ENCODE measurements around the gene POU2F2.

POU2F2 gene

DNA sequence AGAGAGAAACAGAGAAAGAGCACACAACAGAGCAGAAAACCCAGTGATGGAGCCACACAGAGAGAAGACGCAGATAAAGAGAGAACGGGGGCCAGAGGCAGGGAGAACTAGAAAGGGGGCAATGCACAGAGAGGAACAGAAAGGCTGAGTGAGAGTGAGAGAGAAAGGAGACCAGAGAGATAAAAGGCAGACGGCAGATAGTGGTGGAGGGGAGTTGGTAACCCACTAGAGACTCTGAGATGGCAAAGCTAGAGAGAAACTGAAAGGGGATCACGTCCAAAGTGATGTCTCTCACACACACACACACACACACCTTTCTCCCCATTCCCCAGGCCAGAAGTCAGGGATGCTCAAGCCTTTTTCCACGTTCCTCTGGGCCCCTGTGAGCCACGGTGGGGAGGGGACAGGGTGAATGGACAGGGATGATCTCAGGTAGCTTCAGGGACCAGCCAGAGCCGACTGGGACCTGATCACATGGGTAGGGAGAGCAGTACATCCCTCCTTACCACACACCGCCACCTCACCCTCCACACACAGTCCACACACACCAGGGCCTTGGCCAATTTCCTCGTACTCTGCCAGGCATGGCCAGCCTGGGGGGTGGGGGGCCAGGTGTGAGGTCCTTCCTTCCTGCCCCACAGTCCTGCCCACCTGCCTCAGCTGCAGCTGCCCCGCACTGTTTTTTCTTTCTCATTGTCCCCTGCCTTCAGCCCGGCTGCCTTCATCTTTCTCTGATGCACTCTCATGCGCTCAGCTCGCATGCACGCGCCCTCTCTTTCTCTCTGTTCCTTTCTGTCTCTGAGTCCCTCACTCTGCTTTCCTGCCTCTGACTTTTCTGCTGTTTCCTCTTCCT lies 22.5 kb upstream of the POU2F2 start:
- no peak for DNase-seq

DNA sequence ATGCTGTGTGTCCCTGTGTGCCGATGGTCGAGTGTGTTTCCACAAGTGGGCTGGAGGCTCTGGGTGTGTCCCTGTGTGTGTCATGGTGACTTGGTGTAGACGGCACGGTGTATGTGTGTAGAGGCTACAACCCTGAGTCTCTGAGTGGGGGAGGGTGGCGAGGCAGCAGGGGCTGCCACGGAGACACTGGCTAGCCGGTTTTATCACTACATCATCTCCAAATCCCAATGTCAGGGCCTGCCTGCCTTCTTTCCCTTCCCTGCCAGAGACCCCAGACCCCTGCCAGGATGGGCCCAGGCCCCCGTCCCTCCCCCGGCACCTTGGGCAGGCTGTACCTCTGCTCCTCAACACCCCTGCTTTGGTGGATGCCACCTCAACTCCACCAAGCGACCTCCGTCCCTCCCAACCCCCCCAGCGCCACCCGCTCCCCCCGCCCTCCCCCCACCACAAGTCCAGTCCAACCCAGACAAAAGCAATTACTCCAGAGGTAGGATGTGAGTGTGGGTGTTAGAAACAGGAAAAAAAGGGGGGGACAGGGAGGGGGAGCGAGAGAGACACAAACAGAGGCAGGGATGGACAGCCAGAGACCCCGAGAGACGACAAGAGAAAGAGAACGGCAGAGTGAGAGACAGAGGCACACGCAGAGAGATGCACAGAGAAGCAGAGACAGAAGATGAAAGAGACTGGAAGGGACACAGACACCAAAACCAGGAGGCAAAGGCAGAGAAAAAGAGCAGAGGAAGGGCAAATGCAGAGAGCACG lies 21.6 kb upstream of the POU2F2 start:
- no peak for DNase-seq

DNA sequence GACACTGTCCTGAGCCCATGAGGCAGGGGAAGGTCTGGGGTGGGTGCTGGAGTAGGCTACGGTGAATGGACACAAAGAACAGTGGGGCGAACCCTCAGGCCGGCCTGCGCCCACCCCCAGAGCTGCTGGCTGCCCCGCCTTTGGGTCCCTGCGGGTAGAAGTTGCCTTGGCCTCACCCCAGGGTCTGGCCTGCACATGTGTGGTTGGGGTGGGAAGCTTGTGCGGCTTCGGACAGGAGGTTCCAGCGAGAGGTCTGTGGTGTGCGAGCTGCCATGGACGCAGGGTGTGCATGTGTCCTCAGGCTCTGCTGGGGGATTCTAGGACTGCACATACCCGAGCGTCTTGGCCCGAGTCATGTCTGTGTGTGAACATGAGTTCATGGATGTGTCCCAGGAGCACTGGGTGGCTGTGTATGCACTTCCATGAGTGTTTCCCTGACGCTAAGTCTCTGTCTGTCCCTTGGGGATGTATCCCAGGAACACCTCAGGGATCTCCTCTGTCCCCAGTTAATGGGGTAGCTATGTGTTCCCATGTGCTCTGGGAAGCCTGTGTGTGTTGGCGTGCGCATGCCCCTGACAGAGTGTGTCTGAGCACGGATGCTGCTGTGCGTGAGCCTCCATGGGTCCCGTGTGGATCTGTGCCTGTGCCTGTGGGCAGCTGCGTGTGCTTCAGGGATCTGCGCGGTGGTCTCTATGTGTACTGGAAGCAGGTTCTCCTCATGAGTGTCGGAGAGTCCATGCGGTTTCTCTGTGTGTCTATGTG lies 20.8 kb upstream of the POU2F2 start:
- no peak for DNase-seq

DNA sequence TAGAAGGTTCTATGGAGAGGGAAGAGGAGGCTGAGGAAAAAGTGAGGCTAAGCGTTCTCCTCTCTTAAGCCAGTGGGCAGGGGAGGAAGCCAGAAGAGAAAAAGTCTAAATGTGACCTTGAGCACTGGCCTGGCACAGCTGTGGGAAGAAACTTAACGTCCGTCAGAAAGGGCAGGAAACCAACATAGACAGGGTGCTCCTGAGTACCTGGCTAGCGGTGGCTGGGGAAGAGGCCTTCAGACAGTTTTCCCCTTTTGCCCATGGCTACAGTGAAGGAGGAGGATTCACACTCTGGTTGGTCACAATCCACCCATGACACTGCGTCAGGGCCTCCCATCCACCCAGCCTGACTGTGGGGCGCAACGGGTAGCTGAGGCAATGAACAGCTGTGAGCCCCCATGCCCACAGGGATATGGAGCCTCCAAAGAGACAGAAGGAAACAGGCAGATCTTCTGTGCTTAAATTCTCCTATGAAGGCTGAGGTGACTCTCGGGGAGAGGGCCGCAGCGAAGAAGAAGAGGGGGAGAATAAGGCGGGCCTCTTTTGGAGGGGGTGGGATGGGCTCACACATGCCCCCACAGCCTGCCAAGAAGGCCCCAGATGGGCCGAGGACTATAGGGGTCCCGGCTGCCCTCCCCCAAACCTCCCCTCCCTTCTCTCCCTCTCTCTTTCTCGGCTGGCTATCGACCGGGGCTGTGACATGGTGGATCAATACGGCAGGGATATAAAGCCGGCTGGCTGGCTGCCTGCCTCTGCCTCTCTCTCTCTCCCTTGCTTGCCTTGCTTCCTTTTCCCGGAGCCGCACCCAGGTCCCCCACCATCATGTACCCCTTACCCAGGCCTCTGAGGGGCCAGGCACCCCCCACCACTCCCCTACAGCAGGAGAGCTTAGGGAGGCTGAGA lies 19.8 kb upstream of the POU2F2 start:
- DNase-seq, result no peak

DNA sequence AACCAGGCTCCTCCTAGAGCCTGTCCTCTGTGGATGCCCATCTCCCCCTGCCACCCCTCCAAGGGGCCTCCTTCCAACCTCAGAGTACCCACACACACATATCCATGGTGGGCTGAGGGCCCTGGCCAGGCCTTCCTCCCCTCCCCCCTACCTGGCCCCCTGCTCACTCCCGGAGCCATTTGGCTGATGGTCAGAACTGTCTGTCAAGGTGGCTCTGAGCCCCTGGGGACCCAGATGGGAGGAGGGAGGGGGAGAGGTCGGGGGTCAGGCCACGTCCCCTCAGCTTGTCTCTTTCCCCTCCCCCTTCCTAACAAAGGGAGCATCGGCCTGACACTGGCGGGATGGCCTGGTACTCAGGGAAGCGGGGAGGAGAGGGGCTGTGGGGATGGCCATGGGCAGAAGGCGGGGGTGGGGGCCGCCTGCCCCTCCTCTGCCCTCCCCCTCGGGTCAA lies 18.7 kb upstream of the POU2F2 start:
- no peak for DNase-seq

DNA sequence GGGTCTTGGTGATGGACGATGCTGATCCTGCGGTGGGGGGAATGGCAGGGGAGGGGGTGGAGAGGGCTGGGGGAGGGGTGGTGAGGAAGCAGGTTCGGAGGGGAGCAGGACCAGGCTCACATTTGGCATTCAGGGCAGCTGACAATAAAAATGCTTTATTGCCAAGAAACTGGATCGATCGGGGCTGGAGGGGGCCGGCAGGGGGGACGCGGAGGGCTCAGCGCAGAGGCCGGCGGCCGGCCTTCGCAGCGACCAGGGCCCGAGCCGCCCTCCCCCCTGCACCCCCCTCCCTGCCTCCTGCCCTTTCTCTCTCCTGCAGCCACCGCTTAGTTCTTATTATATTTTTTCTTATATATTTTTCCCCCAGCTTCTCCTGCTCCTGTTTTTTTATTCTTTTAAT lies 18.1 kb upstream of the POU2F2 start:
- no peak for DNase-seq

DNA sequence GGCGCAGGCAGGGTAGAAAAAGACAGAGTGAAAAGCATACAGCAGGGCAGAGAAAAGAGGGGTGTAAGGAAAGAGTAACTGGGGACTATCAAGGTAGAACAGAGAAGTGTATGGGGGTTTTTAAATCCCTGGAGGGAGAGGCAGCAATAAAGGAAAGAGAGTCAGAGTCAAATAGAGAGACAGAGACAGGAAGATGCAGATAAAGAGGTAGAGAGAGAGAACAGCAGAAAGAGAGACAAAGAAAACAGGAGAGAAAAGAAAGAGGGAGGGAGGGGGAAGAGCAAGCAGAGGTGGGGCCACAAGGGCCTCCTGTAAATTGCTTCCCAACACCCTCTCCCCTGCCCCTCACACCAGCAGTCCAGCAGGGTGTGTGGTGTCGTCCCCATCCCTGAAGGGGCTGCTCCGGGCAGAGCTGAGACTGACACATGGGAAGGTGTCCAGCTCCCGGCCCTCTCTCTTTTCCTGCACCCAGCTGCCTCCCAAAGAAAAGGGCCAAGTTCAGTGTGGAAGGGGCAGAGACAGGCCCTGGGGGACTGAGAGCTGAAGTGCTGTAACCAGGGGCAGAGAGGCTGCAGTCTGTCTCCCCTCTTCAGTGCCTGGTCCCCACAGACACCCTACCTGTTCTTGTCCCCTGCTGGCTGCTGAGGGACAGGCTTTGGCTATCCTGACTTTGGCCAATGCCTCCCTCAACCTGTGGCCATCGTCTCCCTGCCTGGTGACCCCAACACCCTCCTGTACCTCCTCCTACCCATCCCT lies 17.4 kb upstream of the POU2F2 start:
- no peak for DNase-seq

DNA sequence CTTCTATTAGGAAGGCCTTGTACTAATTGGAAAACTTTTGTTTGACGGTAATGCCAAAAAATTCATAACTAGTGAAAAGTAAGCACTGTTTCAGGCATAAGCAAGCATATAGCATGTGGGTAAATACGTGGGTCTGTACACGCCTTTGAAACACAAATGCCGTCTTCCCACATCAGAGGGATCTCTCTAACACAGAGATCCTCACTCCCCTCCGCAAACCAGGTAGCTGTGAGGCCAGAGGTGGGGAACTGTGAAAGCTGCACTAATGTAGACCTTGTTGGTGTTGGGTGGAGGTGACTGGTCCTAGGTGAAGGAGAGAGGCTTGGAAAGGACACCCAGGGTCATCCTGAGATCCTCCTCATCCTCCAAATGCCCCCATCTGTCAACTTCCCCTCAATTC lies 16.0 kb upstream of the POU2F2 start:
- DNase-seq, result no peak

DNA sequence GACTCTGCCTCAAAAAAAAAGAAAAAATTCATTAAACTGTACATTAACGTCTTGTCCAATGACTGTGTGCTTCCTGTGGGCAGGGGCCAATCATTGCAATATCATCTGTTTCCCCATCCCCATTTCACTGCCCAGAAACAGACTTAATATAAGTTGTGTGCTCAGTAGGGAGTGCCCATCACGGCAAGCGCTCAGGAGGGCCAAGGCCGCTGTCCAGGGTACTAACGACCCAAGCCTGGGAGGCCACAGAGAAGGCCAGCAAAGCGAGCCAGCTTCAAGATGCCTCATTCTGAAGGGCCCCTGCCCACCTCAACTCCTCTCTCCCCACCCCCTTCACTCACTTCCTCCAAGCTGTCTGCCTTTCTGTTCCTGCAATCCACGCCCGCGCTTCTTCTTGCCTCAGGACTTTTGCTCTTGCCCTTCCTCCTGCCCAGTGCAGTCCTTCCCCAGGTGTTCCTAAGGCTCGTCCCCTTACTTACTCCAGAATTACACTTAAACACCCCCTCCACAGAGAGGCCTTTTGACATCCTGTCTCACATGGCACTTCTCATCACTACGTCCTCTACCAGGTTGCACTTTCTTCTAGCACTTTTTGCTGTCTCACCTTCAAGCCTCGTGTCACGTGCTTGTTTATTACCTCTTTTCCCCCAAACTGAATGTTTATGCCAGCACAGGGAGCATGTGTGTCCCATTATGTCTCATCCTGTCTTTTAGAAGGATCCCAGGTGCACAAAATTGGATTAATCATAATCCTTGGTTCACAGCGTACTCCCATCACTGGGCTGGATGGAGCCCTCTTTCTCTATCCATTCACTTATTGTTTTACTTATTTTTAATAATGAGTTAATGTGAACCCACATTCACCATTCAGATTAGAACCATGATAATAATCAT lies 11.3 kb upstream of the POU2F2 start:
- DNase-seq, result peak; percentile 21

DNA sequence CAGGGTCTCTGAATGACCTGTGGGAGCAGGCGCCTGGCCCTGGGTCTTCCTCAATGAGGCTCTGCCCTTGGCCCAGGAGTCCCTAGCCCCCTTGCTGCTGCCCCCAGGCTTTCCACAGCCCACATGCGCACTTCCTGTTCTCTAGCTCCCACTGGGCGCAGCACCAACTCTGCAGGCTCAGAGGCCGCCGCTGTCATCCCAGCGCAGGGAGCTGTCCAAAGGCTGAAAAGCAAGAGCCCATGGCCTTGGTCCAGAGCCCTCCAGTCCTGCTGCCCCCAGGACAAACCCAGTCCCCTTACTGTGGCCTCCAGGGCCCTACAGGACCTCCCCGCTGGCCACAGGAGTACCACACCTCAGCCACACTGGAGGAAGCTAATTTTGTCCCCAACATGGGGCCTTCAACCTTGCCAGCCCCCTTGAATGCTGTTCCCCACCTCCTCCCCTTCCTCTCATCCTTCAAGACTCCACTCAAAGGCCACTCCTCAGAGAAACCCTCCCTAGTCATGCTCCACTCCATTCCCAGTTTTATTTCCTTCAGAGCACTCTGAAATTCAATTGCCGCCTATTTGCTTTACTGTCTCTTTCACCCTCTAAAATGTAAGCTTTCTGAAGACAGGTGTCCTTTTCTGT lies 8.0 kb upstream of the POU2F2 start:
- DNase-seq, result peak; percentile 60

DNA sequence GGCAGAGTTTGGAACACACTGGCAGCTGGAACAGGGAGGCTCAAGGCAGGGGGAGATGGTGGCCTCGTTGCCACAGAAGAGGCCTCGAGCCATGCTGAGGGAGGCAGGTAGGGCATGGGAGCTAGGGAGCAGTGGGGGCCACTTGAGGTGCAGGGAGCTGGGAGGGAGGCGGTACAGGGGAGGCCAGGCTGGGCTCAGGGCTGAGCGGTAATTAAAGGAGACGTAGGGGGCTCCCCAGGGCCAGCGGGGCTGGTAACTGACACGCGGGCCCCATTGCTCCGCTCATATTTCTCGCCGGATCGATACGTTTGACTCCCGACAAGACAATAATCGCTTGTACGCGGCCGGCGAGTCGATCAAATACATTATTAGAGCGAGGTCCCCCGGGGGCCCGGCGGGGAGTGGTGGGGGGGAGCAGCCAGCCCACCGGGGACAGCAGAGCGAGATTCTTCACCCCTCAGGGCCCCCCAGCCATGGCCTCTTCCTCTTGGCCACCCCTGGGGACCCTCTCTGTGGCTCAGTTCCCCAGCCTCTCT lies 2.4 kb upstream of the POU2F2 start:
- no peak for DNase-seq

DNA sequence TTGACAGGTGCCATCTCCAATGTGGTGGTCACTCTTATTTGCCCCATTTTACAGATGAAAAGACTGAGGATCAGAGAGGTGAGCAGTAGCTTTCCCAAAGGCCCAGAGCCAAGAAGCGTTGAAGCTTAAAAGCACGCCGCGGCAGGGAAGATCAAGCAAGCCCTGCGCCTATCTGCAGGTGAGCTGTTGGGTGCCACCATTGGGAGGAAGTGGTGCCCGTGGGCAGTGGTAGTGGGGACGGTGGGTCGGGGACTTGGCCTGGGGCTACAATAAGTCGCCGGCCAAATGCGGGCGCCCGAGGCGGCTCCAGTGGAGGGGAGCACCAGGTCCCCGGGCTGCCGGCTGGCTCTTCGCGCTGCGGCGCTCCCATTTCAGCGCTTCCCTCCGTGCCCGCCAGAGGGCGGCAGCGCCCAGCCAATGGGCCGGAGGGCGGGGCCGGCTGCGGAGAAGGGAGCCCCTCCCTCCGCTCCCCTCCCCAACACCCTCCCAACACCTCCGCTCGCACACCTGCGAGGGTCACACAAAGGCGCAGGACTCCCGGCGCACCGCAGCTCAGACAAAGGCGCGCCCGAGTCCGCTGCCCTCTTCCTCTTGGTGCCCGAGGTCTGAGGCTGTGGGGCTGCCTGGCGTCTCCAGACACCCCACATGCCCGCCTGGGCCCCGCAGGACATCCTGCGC lies 744 bp upstream of the POU2F2 start:
- DNase-seq, result peak; percentile 80

DNA sequence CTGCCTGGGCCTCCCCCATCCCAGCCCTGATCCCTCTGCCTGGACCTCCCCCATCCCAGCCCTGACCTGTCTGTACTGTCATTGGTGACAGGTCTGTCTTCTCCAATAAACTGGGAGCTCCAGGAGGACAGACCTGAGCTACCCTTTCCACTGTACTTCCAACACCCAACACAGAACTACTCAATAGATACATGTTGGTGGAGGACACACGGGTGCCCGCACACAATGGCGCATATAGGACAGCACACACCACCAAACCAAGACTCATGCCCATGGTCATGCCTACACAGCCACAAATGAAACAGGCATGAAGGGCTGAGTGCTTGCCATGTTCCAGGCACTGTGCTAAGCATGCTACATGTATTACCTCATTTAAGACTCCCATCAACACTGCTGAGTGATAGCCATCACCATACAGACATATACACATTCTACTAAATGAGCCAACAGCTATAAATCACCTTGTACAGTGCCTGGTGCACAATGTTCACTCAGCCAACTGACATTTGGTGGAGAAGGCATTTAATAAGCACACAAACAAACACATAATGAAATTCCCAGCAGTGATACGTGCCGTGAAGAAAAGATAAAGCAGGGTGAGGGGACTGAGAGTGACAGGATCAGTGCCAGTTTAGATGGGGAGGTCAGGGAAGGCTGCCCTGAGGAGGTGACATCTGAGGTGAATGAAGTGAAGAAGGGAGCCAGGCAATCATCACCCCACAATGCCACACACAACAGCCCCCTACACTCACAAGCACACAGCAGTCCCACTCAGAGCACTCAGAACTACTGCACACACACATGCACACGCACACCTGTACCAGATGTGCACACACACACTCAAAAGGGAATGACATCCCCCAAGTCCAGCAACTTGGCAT lies 857 bp downstream of the POU2F2 start:
- DNase-seq, result no peak

DNA sequence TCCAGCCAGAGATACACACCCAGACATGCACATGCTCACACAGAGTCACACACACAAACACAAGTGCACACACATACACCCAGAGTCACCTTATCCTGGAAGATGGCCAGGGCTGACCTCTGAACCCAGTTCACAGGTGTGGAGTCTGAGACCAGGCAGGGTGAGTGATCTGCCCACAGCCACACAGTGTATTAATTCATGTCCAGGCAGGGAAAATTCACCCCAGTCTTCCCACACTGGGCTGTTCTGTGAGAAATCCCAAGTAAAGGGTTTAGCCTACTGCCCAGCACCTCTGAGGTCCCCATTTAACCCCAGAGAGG lies 2.0 kb downstream of the POU2F2 start:
- DNase-seq, result no peak

DNA sequence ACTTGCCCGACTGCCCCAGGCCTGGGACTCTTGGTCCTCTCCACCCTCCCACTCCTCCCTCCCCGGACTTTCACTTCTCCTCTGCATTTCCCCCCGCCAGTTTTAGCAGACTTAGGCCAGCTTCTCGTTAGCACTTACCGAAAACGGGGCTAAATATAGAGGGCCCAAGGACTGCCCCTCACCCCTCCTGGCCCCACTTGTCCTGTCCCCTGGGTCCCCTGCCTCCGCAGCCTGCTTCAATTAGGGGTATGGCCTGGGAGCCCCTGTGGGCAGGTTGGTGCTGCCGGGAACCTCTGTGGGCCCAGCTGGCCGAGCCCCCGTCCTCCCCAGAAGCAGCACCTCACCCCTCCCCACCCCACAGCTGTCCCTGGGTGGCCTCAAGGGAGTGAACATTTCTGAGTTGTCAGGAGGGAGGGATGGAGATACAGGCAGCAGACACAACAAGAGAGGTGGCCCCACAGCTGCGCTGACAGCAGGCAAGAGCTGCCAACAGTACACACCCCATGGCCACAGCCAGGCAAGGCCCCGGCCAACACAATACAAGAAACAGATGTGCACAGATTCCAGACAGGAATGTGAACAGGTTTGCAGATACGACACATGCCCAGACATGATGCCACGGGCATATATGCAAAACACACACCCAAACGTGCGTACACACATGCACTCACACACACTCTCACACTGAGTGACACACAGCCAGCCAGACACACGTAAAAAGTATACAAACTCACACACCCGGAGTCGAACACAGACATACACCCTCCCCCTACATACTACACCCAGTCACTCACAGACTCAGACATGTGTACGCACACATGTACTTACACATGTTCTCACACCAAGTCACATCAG lies 2.6 kb downstream of the POU2F2 start:
- no peak for DNase-seq

DNA sequence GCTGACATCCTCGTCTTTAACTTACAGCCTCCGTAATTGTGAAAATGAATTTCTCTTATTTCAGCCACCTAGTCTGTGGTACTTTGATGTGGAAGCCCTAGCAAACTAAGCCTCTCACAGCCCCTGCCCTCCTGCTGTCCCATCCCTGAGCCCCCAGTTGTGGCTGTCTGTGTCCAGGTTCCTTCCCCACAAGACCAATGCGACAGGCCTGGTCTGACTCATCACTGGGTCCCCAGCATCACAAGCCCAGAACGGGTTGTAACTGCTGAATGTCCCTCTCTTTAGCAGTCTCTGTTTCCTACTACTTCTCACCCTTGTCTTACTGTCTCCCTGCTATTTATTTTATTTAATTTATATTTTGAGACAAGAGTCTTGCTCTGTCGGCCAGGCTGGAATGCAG lies 5.7 kb downstream of the POU2F2 start:
- no peak for DNase-seq

DNA sequence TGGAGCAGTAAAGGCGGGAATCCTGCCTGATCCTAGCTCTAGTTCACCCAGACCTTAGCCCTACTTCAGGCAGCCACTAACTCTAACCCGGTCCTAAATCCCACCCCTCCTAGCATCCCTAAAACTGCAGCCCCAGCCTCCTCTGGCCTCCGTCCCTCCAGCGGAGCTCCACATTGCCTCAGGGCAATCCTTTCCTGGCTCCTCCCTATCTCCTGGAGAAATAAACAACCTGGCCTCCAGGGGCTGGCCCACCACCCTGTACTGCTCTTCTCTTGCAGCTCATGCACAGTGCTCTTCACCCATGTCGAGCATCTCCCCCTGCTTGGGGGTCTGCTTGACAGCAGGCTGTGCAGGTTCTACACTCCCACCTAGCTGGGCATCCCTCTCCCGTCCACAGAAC lies 6.7 kb downstream of the POU2F2 start:
- no peak for DNase-seq
